Ramos (cell line): Measurements from ENCODE around the gene C11orf65.
"Not testable (repeated sequence)": the region's sequence is repeated elsewhere in the genome, so short reads cannot be mapped to it uniquely, and the experiment has no call there.

Experiments
- in situ Hi-C: fragments of 300-500 bp; cut with MboI; formaldehyde crosslinking; loops from one replicate; pipeline ENCODE4 v1.14.3; 2022; ENCODE audit warnings: low sequenced_read_pairs; ENCODE audit not compliant: unreplicated experiment

The C11orf65 gene

DNA sequence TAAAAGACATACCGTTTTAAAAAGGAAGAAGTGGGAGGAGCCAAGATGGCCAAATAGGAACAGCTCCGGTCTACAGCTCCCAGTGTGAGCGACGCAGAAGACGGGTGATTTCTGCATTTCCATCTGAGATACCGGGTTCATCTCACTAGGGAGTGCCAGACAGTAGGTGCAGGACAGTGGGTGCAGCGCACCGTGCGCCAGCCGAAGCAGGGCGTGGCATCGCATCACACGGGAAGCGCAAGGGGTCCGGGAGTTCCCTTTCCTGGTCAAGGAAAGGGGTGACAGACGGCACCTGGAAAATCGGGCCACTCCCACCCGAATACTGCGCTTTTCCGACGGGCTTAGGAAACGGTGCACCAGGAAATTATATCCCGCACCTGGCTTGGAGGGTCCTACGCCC, 93.8 kb downstream of the C11orf65 start:
- in situ Hi-C loops, result not testable (repeated sequence)

DNA sequence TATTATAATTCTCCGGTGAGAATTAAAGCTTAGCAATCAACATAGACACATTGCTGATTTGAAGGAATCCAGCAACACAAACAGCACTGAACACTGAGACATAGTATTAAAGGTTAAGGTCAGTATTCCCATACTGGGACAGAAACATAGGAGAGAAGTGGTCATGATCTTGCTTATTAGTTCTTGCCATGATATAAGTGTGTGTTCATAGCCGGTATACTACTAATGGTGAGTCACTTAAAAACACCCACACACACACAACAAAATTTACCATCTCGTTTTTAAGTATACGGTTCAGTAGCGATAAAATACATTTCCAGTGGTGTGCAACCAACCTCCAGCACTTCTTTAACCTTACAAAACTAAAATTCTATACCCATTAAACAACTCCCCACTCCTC, 96.3 kb downstream of the C11orf65 start:
- in situ Hi-C loops, result no loop called here

DNA sequence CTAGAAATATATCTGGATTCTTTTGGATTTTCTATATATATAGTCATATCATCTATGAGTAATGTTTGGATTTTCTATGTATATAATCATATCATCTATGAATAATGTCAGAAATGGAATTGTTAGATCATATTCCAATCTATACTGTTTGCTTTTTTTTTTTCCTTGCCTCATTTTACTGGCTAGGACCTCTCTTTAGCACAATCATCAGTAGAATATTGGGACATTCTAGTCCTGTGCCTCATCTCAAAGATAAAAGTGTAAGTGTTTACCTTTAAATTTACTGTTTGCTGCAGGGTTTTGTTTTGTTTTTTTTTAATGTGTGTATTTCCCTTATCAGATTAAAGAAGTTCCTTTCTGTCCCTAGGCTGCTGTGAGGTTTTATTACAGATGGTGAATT, 97.0 kb downstream of the C11orf65 start:
- in situ Hi-C loops, result no loop called here

DNA sequence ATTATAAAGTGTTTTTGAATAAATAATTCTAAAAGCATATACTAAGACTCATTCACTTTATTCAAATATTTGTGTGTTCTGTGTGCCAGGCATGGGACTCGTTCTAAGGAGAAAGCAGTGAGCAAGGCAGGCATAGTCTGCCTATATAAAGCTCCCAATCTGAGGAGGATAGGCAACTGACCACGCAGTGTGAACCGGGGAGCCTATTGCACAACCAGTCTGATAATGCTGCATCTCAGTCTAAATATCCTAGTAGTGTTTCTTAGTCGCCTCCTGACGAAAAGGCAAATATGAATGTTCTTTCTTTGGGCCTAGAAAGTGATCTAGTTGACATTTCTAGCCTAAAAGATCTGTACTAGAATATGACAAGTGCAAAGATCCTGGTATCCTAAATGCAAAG, 98.3 kb downstream of the C11orf65 start:
- in situ Hi-C loops, result no loop called here

DNA sequence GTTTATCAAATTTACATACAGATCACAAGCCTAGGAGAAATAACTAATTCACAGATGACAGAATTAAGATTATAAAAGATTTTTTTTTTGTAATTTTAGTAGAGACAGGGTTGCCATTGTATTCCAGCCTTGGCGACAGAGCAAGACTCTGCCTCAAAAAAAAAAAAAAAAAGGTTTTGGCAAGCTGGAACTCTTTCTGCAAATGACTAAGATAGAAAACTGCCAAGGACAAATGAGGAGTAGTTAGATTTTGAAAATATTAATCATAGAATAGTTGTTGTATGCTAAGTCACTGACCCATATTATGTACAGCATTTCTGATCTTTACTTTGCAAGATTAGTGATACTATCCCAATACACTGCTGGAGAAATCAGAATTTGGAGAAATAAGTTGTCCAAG, 99.2 kb downstream of the C11orf65 start:
- in situ Hi-C loops, result no loop called here

DNA sequence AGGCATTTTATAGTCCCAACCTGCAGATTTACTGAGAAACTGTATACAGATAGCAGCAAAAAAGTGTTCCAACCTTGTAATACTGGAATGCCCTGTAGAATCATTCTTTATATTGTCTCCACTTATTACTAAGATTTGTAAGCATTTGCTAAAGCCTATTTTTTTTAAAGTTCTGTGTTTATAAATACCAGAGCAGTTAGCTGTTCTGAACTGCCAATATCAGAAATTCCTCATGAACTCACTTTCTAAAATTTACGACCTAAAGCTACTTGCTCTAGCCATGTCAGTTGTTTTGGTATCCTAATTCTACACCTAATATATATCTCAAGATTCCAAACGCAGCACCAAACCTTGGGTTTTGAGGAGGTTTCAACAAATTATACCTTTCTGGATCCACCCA, 103.2 kb downstream of the C11orf65 start:
- in situ Hi-C loops, result no loop called here

DNA sequence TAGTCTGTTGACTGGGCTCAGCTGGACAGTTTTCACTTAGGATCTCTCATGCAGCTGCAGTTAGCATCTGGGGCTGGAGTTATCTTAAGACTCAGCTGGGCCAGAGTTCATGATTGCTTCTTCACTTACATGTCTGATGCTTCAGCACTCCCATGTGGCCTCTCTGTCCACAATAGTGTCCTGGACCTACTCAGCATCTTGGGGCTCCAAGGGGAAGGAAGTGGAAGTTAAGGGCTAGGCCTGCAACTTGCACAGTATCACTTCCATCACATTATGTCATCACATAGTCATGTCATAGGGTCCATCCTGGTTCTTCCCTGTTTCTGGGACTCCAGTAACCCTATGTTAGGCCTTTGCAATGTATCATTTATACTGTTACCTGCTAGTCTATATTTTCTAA, 115.9 kb downstream of the C11orf65 start:
- in situ Hi-C loops, result no loop called here

DNA sequence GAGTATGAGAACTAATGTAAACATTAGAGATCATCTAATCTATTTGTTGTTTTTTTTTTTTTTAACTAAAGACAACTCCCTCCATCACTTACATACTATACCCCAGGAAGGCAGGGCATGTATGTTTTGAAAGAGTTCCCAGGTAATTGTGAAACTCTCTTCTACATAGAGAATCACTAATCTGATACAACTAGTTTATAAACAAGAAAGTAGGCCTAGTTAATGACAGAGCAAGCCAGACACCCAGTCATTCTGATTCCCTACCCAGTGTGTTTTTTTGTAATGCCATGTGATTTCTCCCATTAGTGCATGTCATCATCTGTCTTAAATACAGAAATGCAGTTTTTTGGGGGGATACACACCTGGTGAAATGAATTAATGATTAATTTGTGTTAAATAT, 120.9 kb downstream of the C11orf65 start:
- in situ Hi-C loops, result no loop called here

DNA sequence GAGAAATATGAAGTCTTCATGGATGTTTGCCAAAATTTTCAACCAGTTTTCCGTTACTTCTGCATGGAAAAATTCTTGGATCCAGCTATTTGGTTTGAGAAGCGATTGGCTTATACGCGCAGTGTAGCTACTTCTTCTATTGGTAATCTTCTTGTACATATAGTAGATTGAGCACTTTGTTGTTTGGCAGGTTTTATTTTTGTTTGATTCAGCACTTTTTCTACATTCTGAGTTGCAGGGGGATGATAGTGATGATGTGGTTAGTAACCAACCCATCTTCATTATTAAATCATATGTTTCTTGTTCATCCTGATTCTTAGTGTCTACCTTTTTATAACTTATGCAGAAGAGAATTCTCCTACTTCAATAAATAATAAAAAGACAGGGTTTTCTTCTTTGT, 121.6 kb downstream of the C11orf65 start:
- in situ Hi-C loops, result no loop called here

DNA sequence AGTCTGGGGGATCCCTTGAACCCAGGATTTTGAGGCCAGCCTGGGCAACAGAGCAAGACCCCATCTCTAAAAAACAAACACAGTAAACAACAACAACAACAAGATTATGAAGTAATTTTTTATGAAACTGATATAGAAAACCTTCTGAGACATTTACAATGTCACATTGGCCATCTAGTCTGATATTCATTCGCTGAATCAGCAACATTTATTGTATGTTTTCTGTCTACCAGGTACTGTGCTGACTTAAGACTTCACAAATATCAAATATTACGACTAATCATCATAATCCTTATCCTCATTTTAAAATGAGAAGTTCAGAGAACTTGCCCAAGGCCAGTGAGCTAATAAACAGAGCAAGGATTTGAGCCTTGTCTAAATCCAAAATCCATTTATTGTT, 123.6 kb downstream of the C11orf65 start:
- in situ Hi-C loops, result no loop called here

DNA sequence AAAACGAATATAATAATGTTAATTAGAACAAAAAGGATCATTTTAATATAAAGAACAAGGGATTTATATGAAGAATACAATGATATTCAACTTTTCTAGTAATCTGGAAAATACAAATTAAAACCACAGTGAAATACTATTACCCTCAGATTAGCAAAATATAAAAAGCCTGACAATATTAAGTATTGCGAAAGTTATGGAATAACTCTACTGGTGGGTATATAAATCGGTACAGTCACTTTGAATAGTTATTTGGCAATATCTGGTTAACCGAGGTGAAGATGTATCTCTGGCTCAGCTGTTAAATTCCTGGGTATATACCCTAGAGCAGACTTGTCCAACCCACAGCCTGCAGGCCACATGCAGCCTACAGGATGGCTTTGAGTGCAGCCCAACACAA, 125.7 kb downstream of the C11orf65 start:
- in situ Hi-C loops, result no loop called here

DNA sequence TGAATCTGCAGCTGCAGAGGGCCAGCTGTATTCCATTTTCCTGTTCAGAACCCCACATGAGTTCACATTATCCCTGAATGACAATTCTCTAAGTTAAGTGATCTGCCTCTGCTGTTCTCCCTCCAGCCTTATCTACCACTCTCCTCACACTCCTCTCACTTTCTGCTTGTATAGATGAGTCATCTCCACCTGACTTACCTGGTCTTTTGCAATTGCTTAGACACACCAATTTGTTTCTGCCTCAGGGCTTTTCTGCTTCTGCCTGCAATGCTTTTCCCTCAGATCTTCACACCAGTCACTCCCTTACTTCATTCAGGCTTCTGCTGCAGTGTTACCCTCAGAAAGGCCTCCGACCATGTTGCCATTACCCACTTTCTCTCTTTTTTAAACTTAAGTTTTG, 126.4 kb downstream of the C11orf65 start:
- in situ Hi-C loops, result no loop called here

DNA sequence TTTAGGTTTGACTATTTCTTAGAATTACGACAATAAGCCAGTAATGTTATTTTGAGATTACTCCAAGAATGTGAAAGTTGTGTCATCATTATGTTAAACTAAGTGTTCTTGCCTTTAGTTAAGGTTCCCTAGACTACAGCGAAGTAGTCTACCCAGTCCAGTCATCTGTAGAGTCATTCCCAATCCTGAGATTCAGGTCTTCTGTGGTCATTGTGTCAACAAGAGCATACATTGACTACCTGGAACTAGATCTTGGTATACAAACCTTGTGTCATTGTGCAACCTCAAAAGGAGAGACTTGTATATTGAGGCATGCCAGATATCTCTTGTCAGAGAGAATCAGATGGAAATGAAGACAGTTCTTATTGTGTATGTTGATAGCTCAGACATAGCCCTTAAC, 128.6 kb downstream of the C11orf65 start:
- in situ Hi-C loops, result no loop called here

DNA sequence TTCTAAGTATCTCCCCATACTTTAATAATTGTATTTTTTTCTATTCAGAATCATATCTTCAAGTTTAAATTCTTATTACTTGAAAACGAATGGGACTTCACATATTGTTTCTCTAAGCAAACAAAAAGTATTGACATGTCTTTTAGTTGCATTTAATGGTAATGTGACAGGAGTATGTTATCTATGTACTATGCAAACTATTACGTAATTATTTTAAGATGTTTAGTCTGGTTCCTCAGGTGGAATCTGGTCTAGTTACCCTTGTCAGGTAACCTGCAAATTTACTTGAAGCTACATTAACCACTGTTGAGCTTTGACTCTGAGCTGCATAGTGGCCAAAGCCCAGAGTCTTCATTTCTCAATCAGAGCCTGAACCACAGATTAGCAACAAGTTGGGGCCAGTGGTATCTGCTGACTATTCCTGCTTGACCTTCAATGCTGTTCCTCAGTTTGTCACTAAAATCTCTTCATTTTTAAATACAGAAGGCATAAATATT, 133.9 kb downstream of the C11orf65 start:
- in situ Hi-C loops, result no loop called here
